ENCODE results near the gene CCDC85B. TPM values are rescaled to one million over a fixed set of nuclear protein-coding genes. Genes with fewer than 3 reads are reported as not detected.
A peak's percentile ranks its signal among the peaks of the same experiment; 100 is the strongest.

The CCDC85B gene
- total and polyA plus RNA-seq, 10 donors, result 38.7 to 131 (median 51.3) TPM

- 82 to 92% (median 89%) methylated on average over 14 of the region's 14 CpGs for WGBS, 5 donors
- Histone ChIP-seq H3K36me3 (peaks cover 0 to 53% (median 38%) of the 10 kb centered on the region in 6 donors), H3K4me3 (peak overlapping the region in 7 of 8 donors; percentile 63 to 93 (median 90)), H3K4me1 (peaks cover 34 to 83% (median 53%) of the 10 kb centered on the region in 6 donors), H3K27me3 (replicated peaks in 1 of 7) (no peaks in the 10 kb centered on the region), H3K9me3 (no peaks in the 10 kb centered on the region), H3K27ac (peak overlapping the region in 7 of 8 donors; percentile 92 to 99 (median 96))
- intact Hi-C loops (cut with DNase I; ENCODE audit: low total_unique reads), result loop anchor here (5.0 kb wide), 1 partner anchor 100 kb away; no protein-coding TSS in a partner anchor
- peak; percentile 73 for DNase-seq
- no peak for TF ChIP-seq POLR2A (IDR thresholded peaks at IDR 0.05)
- TF ChIP-seq POLR2AphosphoS5 (IDR thresholded peaks at IDR 0.05), result no peak
- TF ChIP-seq, protein P1, sequence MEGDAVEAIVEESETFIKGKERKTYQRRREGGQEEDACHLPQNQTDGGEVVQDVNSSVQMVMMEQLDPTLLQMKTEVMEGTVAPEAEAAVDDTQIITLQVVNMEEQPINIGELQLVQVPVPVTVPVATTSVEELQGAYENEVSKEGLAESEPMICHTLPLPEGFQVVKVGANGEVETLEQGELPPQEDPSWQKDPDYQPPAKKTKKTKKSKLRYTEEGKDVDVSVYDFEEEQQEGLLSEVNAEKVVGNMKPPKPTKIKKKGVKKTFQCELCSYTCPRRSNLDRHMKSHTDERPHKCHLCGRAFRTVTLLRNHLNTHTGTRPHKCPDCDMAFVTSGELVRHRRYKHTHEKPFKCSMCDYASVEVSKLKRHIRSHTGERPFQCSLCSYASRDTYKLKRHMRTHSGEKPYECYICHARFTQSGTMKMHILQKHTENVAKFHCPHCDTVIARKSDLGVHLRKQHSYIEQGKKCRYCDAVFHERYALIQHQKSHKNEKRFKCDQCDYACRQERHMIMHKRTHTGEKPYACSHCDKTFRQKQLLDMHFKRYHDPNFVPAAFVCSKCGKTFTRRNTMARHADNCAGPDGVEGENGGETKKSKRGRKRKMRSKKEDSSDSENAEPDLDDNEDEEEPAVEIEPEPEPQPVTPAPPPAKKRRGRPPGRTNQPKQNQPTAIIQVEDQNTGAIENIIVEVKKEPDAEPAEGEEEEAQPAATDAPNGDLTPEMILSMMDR (IDR thresholded peaks at IDR 0.05 in 8 of 11, conservative IDR thresholded peaks at IDR 0.05 in 3 of 11), result no peak
Observed at GRCh38 chr11:65886826-65887722, 3.4 kb upstream of the CCDC85B start.

DNA sequence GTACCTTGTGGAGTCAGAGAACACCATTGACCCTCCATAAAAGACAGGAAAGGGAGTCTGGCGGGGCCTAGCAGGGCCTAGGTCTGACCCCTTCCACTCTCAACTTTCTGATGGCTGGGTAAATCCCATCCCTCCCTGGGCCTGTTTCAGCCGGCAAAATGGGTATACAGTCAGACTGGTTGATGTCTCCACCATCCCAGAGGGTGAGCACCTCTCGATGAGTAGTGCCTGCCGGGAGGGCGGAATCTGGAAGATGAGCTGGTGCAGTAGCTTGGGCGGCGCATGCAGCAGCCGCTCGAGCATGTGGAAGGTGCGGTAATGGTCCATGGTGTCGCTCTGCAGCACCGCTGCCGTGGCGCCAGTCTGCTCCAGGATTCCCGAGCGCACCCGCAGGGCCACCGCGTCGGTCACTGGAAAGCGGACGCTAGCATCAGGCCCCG, 2.7 kb upstream of the CCDC85B start:
- DNase-seq, result no peak
- WGBS, 5 donors, result 3 to 7% (median 5%) methylated on average over 21 to 23 of the region's 23 CpGs
- Histone ChIP-seq H3K27ac (peak overlapping the region; percentile 92 to 99 (median 96)), H3K27me3 (replicated peaks in 1 of 7) (no peaks in the 10 kb centered on the region), H3K4me1 (peaks cover 41 to 87% (median 60%) of the 10 kb centered on the region in 6 donors), H3K4me3 (peak overlapping the region; percentile 63 to 93 (median 88)), H3K9me3 (no peaks in the 10 kb centered on the region), H3K36me3 (peaks cover 0 to 47% (median 33%) of the 10 kb centered on the region in 6 donors)
- no peak for TF ChIP-seq POLR2AphosphoS5 (IDR thresholded peaks at IDR 0.05)
- TF ChIP-seq, protein P1 (IDR thresholded peaks at IDR 0.05 in 8 of 11, conservative IDR thresholded peaks at IDR 0.05 in 3 of 11), result no peak
- TF ChIP-seq POLR2A (IDR thresholded peaks at IDR 0.05), result no peak
- intact Hi-C loops (cut with DNase I; ENCODE audit: low total_unique reads), result loop anchor here (5.0 kb wide), 1 partner anchor 100 kb away; no protein-coding TSS in a partner anchor

- H3K27me3 ChIP-seq (replicated peaks in 1 of 7), result no peaks in the 10 kb centered on the region
- peaks cover 0 to 41% (median 27%) of the 10 kb centered on the region in 6 donors for H3K36me3 ChIP-seq
- 0 to 1% (median 1%) methylated on average over 40 to 57 of the region's 57 CpGs for WGBS, 5 donors
- peak; percentile 100 for DNase-seq
- intact Hi-C loops (cut with DNase I; ENCODE audit: low total_unique reads), result loop anchor here (5.0 kb wide), 1 partner anchor 99 kb away; no protein-coding TSS in a partner anchor
- TF ChIP-seq, protein P1 (IDR thresholded peaks at IDR 0.05 in 8 of 11, conservative IDR thresholded peaks at IDR 0.05 in 3 of 11), result peak; percentile 89 to 99 (median 94)
- TF ChIP-seq POLR2AphosphoS5 (IDR thresholded peaks at IDR 0.05), result peak; percentile 95 to 97 (median 96)
- peak; percentile 45 to 69 (median 55) for TF ChIP-seq POLR2A (IDR thresholded peaks at IDR 0.05)
- H3K9me3 ChIP-seq, result no peaks in the 10 kb centered on the region
- peaks cover 46 to 93% (median 65%) of the 10 kb centered on the region in 6 donors for H3K4me1 ChIP-seq
- peak within 1 kb of the TSS; percentile 63 to 93 (median 88) for H3K4me3 ChIP-seq
- H3K27ac ChIP-seq, result peak within 1 kb of the TSS; percentile 92 to 99 (median 96)
Observed at GRCh38 chr11:65888163-65888814, 2.2 kb upstream of the CCDC85B start, which contains the start of gene FIBP. Gene FIBP, minus strand, starts transcription at chr11:65888471. Its CDS starts 53 bp downstream, at chr11:65888418.

All from spleen (tissue), 11 donors.